IMR-90 (cell line): ENCODE data around the gene FRYL. TPM values are rescaled to one million over a fixed set of nuclear protein-coding genes. Genes with fewer than 3 reads are reported as not detected.

Source experiments
- ATAC-seq: fragments of 200-7000 bp; cut with Tn5 transposase; 2 replicates; pipeline ENCODE4 v1.9.1; 2020; ENCODE audit warnings: low read depth, mild to moderate bottlenecking, moderate library complexity
- BruUV-seq: library from RNA; stranded (reverse); fragments of 400-500 nt; replicated peaks from 2 replicates; lab custom pipeline; 2021; lab: Mats Ljungman, UMichigan
- CTCF ChIA-PET: fragments of 300-600 bp; formaldehyde crosslinking; extraction: SDS; loops from one replicate; lab custom pipeline; 2021; ENCODE audit warnings: antibody characterized with exemption; lab: Yijun Ruan, JAX
- POLR2A ChIA-PET: fragments of 300-600 bp; sonication (Branson Sonifier 250); formaldehyde crosslinking; loops from one replicate; lab custom pipeline; 2022; ENCODE audit warnings: antibody characterized with exemption; ENCODE audit not compliant: unreplicated experiment; lab: Charles Lee
- DNase-seq: peaks from one replicate; pipeline ENCODE4 v3.0.0; 2013
- H2AFZ ChIP-seq: replicated peaks from 2 replicates; pipeline ENCODE3; 2013; ENCODE audit warnings: low read length, mild to moderate bottlenecking; ENCODE audit not compliant: poor library complexity
- H2AK5ac ChIP-seq: 2 replicates; pipeline ENCODE4 v1.6.1; 2013; ENCODE audit warnings: low read depth, low read length, inconsistent platforms
- H2AK9ac ChIP-seq: replicated peaks from 2 replicates; pipeline ENCODE3; 2013; ENCODE audit warnings: mild to moderate bottlenecking, low read depth, low read length, moderate library complexity; ENCODE audit not compliant: poor library complexity
- H2BK120ac ChIP-seq: 2 replicates; pipeline ENCODE4 v1.6.1; 2013; ENCODE audit warnings: low read depth, low read length, inconsistent platforms
- H2BK15ac ChIP-seq: 3 replicates; pipeline ENCODE4 v1.6.1; 2013; ENCODE audit warnings: low read depth, low read length, inconsistent platforms
- H2BK20ac ChIP-seq: 2 replicates; pipeline ENCODE4 v1.6.1; 2013; ENCODE audit warnings: low read depth, mild to moderate bottlenecking, inconsistent platforms, low read length, moderate library complexity
- H2BK5ac ChIP-seq: 2 replicates; pipeline ENCODE4 v1.6.1; 2013; ENCODE audit warnings: mild to moderate bottlenecking, low read depth, low read length, inconsistent platforms; ENCODE audit not compliant: poor library complexity, severe bottlenecking
- H3K14ac ChIP-seq: replicated peaks from 2 replicates; pipeline ENCODE4 v1.6.1; 2013; ENCODE audit warnings: low read depth, low read length, inconsistent platforms
- H3K18ac ChIP-seq: 2 replicates; pipeline ENCODE4 v1.6.1; 2013; ENCODE audit warnings: low read depth, low read length, control low read depth
- H3K23ac ChIP-seq: 2 replicates; pipeline ENCODE4 v1.6.1; 2013; ENCODE audit warnings: low read depth, low read length, inconsistent platforms
- H3K27ac ChIP-seq: 2 replicates; pipeline ENCODE4 v1.5.1; 2013; ENCODE audit warnings: mild to moderate bottlenecking, control low read depth, low read length; ENCODE audit not compliant: insufficient read depth
- H3K27me3 ChIP-seq: 2 replicates; pipeline ENCODE4 v1.6.1; 2013; ENCODE audit warnings: low read length; ENCODE audit not compliant: control insufficient read depth, insufficient read depth
- H3K36me3 ChIP-seq: 2 replicates; pipeline ENCODE4 v1.6.1; 2013; ENCODE audit warnings: low read length, mixed read lengths; ENCODE audit not compliant: control insufficient read depth, insufficient read depth
- H3K4ac ChIP-seq: 2 replicates; pipeline ENCODE4 v1.6.1; 2013; ENCODE audit warnings: low read depth, low read length, inconsistent platforms
- H3K4me1 ChIP-seq: 2 replicates; pipeline ENCODE4 v1.6.1; 2013; ENCODE audit warnings: low read length, mixed read lengths; ENCODE audit not compliant: control insufficient read depth, insufficient read depth
- H3K4me2 ChIP-seq: 2 replicates; pipeline ENCODE4 v1.6.1; 2013; ENCODE audit warnings: low read depth, mild to moderate bottlenecking, control low read depth, low read length, moderate library complexity
- H3K4me3 ChIP-seq: 2 replicates; pipeline ENCODE4 v1.5.1; 2013; ENCODE audit warnings: low read depth, mild to moderate bottlenecking, control low read depth, low read length, moderate library complexity; ENCODE audit not compliant: insufficient read depth
- H3K56ac ChIP-seq: 2 replicates; pipeline ENCODE4 v1.6.1; 2013; ENCODE audit warnings: low read length, inconsistent platforms; ENCODE audit not compliant: insufficient read depth; ENCODE audit errors: extremely low read depth
- H3K79me1 ChIP-seq, 2 experiments: 2 replicates each; pipeline ENCODE4 v1.6.1; 2013; ENCODE audit warnings: low read length in 2 of 2, inconsistent platforms in 1 of 2, low read depth in 1 of 2
- H3K9ac ChIP-seq: 2 replicates; pipeline ENCODE4 v1.6.1; 2013; ENCODE audit warnings: low read depth, low read length, control low read depth
- H3K9me1 ChIP-seq: 2 replicates; pipeline ENCODE4 v1.6.1; 2013; ENCODE audit warnings: low read length, inconsistent platforms; ENCODE audit not compliant: insufficient read depth
- H3K9me3 ChIP-seq: 2 replicates; pipeline ENCODE4 v1.6.1; 2013; ENCODE audit warnings: low read length; ENCODE audit not compliant: control insufficient read depth, insufficient read depth
- H4K20me1 ChIP-seq: 2 replicates; pipeline ENCODE4 v1.6.1; 2013; ENCODE audit warnings: low read length, inconsistent platforms; ENCODE audit not compliant: insufficient read depth
- H4K5ac ChIP-seq: 2 replicates; pipeline ENCODE4 v1.6.1; 2013; ENCODE audit warnings: mild to moderate bottlenecking, low read depth, low read length, control low read depth
- H4K8ac ChIP-seq, 2 experiments: 2 replicates each; pipeline ENCODE4 v1.6.1; 2013; ENCODE audit warnings: low read depth in 2 of 2, low read length in 2 of 2, control low read depth in 1 of 2, inconsistent platforms in 1 of 2
- H4K91ac ChIP-seq: 2 replicates; pipeline ENCODE4 v1.6.1; 2013; ENCODE audit warnings: low read depth, low read length, inconsistent platforms; ENCODE audit not compliant: insufficient read depth
- BHLHE40 ChIP-seq: fragments of 150-350 bp; IDR thresholded peaks from 2 replicates; pipeline ENCODE4 v1.6.1; 2016; ENCODE audit warnings: mild to moderate bottlenecking, low read depth, low read length
- CEBPB ChIP-seq: IDR thresholded peaks from 2 replicates; pipeline ENCODE4 v1.6.1; 2012; ENCODE audit warnings: low read depth, low read length, improper control_type of control experiment
- ELK1 ChIP-seq: fragments of 150-350 bp; IDR thresholded peaks from 2 replicates; pipeline ENCODE4 v1.6.1; 2016; ENCODE audit warnings: low read depth, mild to moderate bottlenecking, low read length, moderate library complexity, borderline replicate concordance
- MXI1 ChIP-seq: IDR thresholded peaks from 2 replicates; pipeline ENCODE4 v1.6.1; 2012; ENCODE audit warnings: low read depth, mild to moderate bottlenecking, low read length, moderate library complexity, borderline replicate concordance
- WGBS, 2 experiments: methylation state at CpG; one replicate each; pipeline versions ENCODE4 v1.1.5 to v1.1.7; 2013; ENCODE audit warnings: missing lambda C conversion rate in 2 of 2; ENCODE audit not compliant: insufficient read length in 1 of 2; ENCODE audit errors: extremely low coverage in 2 of 2; 5-methylcytosine and 5-hydroxymethylcytosine counted together
- dilution Hi-C: fragments of 300-500 bp; cut with HindIII; formaldehyde crosslinking; loops from one replicate; pipeline ENCODE4 v1.14.3; 2018; ENCODE audit warnings: low sequenced_read_pairs; ENCODE audit not compliant: unreplicated experiment
- in situ Hi-C: fragments of 300-500 bp; cut with MboI; formaldehyde crosslinking; loops from 3 replicates; pipeline ENCODE4 v1.14.3; 2019; ENCODE audit warnings: low sequenced_read_pairs, inconsistent platforms, mixed read lengths
- intact Hi-C: fragments of 100-400 bp; cut with micrococcal nuclease; formaldehyde crosslinking; loops from 2 replicates; pipeline ENCODE4 v1.10.0; 2022
- polyA plus RNA-seq, 3 experiments: library from polyadenylated mRNA; depleted of rRNA; stranded (reverse); fragments of >200 nt; gene quantifications; 2 replicates each; pipeline ENCODE4 v1.2.3, GENCODE V29; 2012; ENCODE audit warnings: low replicate concordance in 1 of 3
- total RNA-seq: library from RNA; depleted of rRNA; stranded (reverse); fragments of >200 nt; gene quantifications from 2 replicates; pipeline ENCODE4 v1.2.3, GENCODE V29; 2012

FRYL gene
- total and polyA plus RNA-seq, 2 of the 4 experiments (the other 2 are of a cell fraction) = 9.9 to 77.4 TPM

- no peak for ATAC-seq
- H3K9me1 ChIP-seq = peaks cover 6% of the 10 kb centered on the region; the same call in 1 of the 2 replicates
- peaks cover 5 to 33% of the 10 kb centered on the region in 2 experiments; a peak in 2 of 4 replicates for H3K79me1 ChIP-seq
- ChIA-PET POLR2A (no interaction called here), CTCF (interaction anchor here (0.5 kb wide), 1 partner anchor 198 kb away, joined by 4 read pairs; no protein-coding TSS in a partner anchor)
- peak overlapping the region in 1 of 2 experiments; percentile 61; a peak in 1 of 4 replicates for H4K8ac ChIP-seq
- intact Hi-C loops (loop anchor here (2.0 to 5.0 kb wide), 5 partner anchors 32 to 176 kb away; no protein-coding TSS in a partner anchor), in situ Hi-C loops (no loop called here), dilution Hi-C loops (no loop called here)
- H3K18ac ChIP-seq = peak overlapping the region; percentile 52
- H3K36me3 ChIP-seq = no peaks in the 10 kb centered on the region
- H4K20me1 ChIP-seq = peaks cover 38% of the 10 kb centered on the region
- 0% methylated on average over 2 of the region's 8 CpGs; no CpG with 5 or more reads in 1 of the 2 experiments for WGBS, 2 experiments
- H3K4me1 ChIP-seq = peaks cover 8% of the 10 kb centered on the region
- TF ChIP-seq CEBPB (peak; percentile 96), ELK1 (no peak), BHLHE40 (peak; percentile 71; the same call in 1 of the 2 replicates), MXI1 (peak; percentile 78)
- peak; percentile 57 for DNase-seq
- peak overlapping the region; percentile 58 for H3K4ac ChIP-seq
- peak overlapping the region; percentile 65 for H3K4me3 ChIP-seq
- H3K27ac ChIP-seq = peak overlapping the region; percentile 85
- H2AK5ac ChIP-seq = 0 out of 2 replicates have a peak overlapping the region, but pooled peaks have one; percentile 4
- peak overlapping the region; percentile 100 for H3K4me2 ChIP-seq
- peak overlapping the region; percentile 84 for H3K23ac ChIP-seq
- peak overlapping the region; percentile 94 for H2AFZ ChIP-seq
- BruUV-seq = TSS peak; percentile 47
- peak overlapping the region; percentile 80 for H3K56ac ChIP-seq
- H4K5ac ChIP-seq = no peak overlapping the region
- peak overlapping the region; percentile 86 for H3K14ac ChIP-seq
- peak overlapping the region; percentile 49 for H2BK5ac ChIP-seq
- peak overlapping the region; percentile 75 for H3K9ac ChIP-seq
- H3K27me3 ChIP-seq = no peaks in the 10 kb centered on the region
- no peak overlapping the region; the same call in 2 of the 3 replicates for H2BK15ac ChIP-seq
- no peak overlapping the region for H2BK20ac ChIP-seq
- H2BK120ac ChIP-seq = peak overlapping the region; percentile 35; the same call in 1 of the 2 replicates
- H4K91ac ChIP-seq = peak overlapping the region; percentile 19; the same call in 1 of the 2 replicates
- H2AK9ac ChIP-seq = peak overlapping the region; percentile 31
- H3K9me3 ChIP-seq = no peaks in the 10 kb centered on the region
Measured at GRCh38 chr4:48778431-48779094, 1.5 kb downstream of the FRYL start.
